IPS-15b (cell line): Measurements from ENCODE around the gene HAL.

Experiments used
- H3K27me3 ChIP-seq: one replicate; pipeline ENCODE4 v1.6.1; 2013; ENCODE audit warnings: low read length; ENCODE audit not compliant: control insufficient read depth, insufficient read depth
- H3K36me3 ChIP-seq: one replicate; pipeline ENCODE4 v1.6.1; 2013; ENCODE audit warnings: low read length; ENCODE audit not compliant: control insufficient read depth, insufficient read depth
- H3K4me1 ChIP-seq: one replicate; pipeline ENCODE4 v1.6.1; 2013; ENCODE audit warnings: mild to moderate bottlenecking, low read length; ENCODE audit not compliant: control insufficient read depth, insufficient read depth
- H3K4me3 ChIP-seq: one replicate; pipeline ENCODE4 v1.5.1; 2013; ENCODE audit warnings: low read depth, low read length
- H3K9ac ChIP-seq: one replicate; pipeline ENCODE4 v1.6.1; 2013; ENCODE audit warnings: low read depth, mild to moderate bottlenecking, low read length
- H3K9me3 ChIP-seq: one replicate; pipeline ENCODE4 v1.6.1; 2013; ENCODE audit warnings: mild to moderate bottlenecking, low read length; ENCODE audit not compliant: control insufficient read depth, insufficient read depth

The HAL gene

GRCh38 chr12:96000858-96001257 is 4.7 kb upstream of the HAL start:
- peaks cover 8% of the 10 kb centered on the region for H3K36me3 ChIP-seq
- H3K9me3 ChIP-seq, result no peaks in the 10 kb centered on the region
- peaks cover 6% of the 10 kb centered on the region for H3K4me1 ChIP-seq
- H3K9ac ChIP-seq, result no peak overlapping the region
- H3K4me3 ChIP-seq, result no peak overlapping the region
- H3K27me3 ChIP-seq, result no peaks in the 10 kb centered on the region

DNA sequence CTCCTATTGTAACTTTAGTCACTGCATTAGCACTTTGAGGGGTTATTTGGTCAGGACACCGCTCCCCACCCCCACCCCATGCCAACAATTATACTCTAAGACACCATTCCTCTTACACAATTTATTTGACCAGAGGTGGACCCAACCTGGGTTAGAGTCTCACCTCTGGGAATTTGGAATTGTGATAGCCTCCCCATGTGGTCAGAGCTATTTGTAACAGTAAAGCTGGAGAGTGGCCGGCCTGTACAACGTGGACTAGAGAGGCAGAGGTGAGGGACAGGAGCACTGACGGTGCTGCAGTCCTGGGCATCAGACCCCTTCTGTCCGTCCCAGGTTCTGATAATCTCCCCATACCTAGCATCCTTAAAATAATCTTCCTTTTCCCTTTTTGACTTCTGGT is 3.3 kb upstream of the HAL start:
- no peak overlapping the region for H3K9ac ChIP-seq
- peaks cover under 1% of the 10 kb centered on the region for H3K36me3 ChIP-seq
- H3K9me3 ChIP-seq, result no peaks in the 10 kb centered on the region
- H3K4me3 ChIP-seq, result no peak overlapping the region
- H3K27me3 ChIP-seq, result no peaks in the 10 kb centered on the region
- H3K4me1 ChIP-seq, result peaks cover 6% of the 10 kb centered on the region

GRCh38 chr12:95998611-95999286 is 2.6 kb upstream of the HAL start:
- no peaks in the 10 kb centered on the region for H3K36me3 ChIP-seq
- peaks cover 6% of the 10 kb centered on the region for H3K4me1 ChIP-seq
- H3K4me3 ChIP-seq, result no peak overlapping the region
- H3K27me3 ChIP-seq, result no peaks in the 10 kb centered on the region
- no peaks in the 10 kb centered on the region for H3K9me3 ChIP-seq
- no peak overlapping the region for H3K9ac ChIP-seq

DNA sequence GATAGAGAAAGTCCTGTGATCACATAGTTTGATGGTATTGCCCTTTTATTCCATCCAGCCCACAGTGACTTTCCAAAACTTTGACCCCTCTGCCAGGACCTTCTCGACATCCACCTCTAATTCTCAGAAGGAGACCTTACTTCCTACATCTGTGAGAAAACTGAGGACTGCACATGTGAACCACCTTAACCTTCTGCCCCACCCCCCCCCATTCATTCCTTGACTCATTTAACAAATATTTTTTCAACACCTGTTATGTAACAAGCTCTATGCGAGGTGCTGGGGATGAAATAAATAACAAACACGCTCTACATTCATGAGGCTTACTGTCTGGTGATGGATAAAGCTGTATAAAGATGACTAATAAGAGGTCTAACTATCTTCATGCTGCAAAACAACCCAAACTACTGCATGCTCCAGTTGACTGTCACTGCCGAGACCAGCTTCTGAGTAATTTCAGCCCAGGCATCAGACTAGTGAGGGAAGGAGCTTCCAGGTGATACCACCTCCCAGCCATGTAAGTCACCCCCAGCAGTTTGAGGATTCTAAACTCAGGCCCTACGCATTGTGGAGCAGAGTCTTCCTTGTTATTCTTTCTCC is 1.9 kb upstream of the HAL start:
- no peak overlapping the region for H3K9ac ChIP-seq
- H3K4me1 ChIP-seq, result peaks cover 6% of the 10 kb centered on the region
- H3K9me3 ChIP-seq, result no peaks in the 10 kb centered on the region
- H3K4me3 ChIP-seq, result no peak overlapping the region
- H3K27me3 ChIP-seq, result no peaks in the 10 kb centered on the region
- H3K36me3 ChIP-seq, result no peaks in the 10 kb centered on the region

DNA sequence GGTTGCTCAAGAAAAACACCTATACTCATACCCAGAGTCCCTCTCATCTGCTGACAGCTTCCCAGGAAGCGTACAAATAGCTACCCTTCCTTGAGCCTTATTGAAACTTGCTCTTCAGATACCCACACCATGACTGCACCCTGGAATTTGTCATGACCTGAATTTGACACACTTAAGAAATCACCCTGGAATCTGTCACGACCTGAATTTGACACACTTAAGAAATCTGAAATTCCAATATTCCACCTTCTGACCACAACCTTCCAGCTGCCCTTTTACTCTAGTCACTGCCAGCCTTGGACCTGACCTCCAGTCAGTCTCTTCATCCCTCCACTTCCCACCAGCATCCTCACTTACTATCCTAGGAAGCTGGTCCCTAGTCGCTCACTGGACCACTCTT is 1.1 kb upstream of the HAL start:
- H3K36me3 ChIP-seq, result no peaks in the 10 kb centered on the region
- no peak overlapping the region for H3K9ac ChIP-seq
- H3K4me3 ChIP-seq, result no peak overlapping the region
- no peaks in the 10 kb centered on the region for H3K9me3 ChIP-seq
- peaks cover 6% of the 10 kb centered on the region for H3K4me1 ChIP-seq
- H3K27me3 ChIP-seq, result no peaks in the 10 kb centered on the region

DNA sequence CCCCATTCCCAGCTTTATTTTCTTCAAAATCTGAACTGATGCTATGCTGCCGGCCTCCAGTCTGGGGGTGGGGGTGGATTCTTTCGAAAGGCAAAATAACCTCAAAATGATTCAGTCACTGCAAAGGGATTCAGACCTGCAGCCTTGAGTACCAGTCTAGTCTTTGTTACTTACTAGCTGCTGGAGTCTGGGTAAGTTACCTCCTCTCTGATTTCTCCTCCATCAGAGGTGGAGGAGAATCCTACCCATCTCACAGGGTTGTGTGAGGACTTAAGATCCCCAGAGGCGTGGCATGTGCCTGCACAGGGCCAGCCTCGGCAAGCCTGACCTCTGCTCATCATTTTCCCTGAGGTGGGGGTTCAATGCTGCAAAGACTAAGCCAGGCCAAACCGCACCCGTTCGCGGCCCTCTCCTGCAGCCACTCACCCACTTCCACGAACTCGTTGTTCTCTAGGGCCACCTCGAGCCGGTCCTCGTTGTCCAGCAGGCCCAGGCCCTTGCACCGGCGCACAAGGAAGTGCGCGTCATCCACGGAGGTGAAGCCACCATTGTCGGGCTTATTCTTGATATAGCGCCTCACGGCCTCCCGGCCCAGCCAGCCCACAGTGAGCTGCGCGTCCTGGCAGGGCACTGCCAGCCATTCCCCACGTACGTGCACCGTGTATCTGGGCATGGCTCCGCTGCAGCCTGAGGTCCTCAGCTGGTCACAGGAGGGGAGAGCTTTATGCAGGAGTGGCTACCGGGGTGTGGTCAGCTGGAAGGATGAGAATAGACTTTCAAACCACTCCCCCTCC is 709 bp downstream of the HAL start:
- Histone ChIP-seq H3K4me3 (no peak overlapping the region), H3K27me3 (no peaks in the 10 kb centered on the region), H3K36me3 (no peaks in the 10 kb centered on the region), H3K9me3 (no peaks in the 10 kb centered on the region), H3K4me1 (peaks cover 6% of the 10 kb centered on the region), H3K9ac (no peak overlapping the region)

DNA sequence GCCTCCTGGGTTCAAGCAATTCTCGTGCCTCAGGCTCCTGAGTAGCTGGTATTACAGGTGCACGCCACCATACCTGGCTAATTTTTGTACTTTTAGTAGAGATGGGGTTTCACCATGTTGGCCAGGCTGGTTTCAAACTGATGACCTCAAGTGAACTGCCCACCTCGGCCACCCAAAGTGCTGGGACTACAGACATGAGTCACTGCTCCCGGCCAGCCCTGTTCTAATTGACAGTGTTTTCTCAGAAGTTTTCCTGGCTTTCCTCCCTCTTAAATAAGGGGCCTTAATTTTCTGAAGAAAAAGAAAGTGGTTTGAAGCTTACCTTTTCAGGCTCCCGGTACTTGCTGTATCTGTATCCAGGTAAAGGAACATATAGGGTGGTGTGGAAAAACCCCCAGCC is 1.7 kb downstream of the HAL start:
- H3K4me1 ChIP-seq, result peaks cover 9% of the 10 kb centered on the region
- no peak overlapping the region for H3K9ac ChIP-seq
- no peaks in the 10 kb centered on the region for H3K27me3 ChIP-seq
- no peaks in the 10 kb centered on the region for H3K36me3 ChIP-seq
- H3K9me3 ChIP-seq, result no peaks in the 10 kb centered on the region
- no peak overlapping the region for H3K4me3 ChIP-seq

GRCh38 chr12:95993907-95994306 is 2.2 kb downstream of the HAL start:
- Histone ChIP-seq H3K9me3 (no peaks in the 10 kb centered on the region), H3K9ac (no peak overlapping the region), H3K27me3 (no peaks in the 10 kb centered on the region), H3K4me1 (peaks cover 9% of the 10 kb centered on the region), H3K4me3 (no peak overlapping the region), H3K36me3 (no peaks in the 10 kb centered on the region)

DNA sequence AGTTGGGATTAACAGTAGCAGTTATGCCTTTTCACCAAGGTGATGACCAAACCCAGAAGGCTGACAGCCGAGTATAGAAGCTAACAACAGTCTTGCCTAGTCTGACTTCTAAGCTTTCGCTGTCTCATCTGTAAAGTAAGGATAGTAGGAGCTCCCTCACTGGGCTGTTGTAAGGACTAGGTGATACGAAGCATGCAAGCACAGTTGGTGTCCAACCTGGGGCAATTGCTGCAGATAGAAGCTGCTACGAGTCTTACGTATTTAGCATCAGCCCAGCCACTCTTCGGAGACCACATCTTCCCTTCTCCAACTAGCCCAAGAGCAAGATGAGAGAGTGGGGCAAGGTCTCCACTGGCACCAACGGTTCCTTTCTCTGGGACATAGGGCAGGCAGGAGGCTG is 6.0 kb downstream of the HAL start:
- Histone ChIP-seq H3K27me3 (no peaks in the 10 kb centered on the region), H3K9me3 (no peaks in the 10 kb centered on the region), H3K9ac (no peak overlapping the region), H3K36me3 (no peaks in the 10 kb centered on the region), H3K4me3 (no peak overlapping the region), H3K4me1 (peaks cover 3% of the 10 kb centered on the region)

GRCh38 chr12:95989504-95990123 is 6.5 kb downstream of the HAL start:
- Histone ChIP-seq H3K9me3 (no peaks in the 10 kb centered on the region), H3K27me3 (no peaks in the 10 kb centered on the region), H3K9ac (no peak overlapping the region), H3K36me3 (no peaks in the 10 kb centered on the region), H3K4me1 (peaks cover 3% of the 10 kb centered on the region), H3K4me3 (no peak overlapping the region)

DNA sequence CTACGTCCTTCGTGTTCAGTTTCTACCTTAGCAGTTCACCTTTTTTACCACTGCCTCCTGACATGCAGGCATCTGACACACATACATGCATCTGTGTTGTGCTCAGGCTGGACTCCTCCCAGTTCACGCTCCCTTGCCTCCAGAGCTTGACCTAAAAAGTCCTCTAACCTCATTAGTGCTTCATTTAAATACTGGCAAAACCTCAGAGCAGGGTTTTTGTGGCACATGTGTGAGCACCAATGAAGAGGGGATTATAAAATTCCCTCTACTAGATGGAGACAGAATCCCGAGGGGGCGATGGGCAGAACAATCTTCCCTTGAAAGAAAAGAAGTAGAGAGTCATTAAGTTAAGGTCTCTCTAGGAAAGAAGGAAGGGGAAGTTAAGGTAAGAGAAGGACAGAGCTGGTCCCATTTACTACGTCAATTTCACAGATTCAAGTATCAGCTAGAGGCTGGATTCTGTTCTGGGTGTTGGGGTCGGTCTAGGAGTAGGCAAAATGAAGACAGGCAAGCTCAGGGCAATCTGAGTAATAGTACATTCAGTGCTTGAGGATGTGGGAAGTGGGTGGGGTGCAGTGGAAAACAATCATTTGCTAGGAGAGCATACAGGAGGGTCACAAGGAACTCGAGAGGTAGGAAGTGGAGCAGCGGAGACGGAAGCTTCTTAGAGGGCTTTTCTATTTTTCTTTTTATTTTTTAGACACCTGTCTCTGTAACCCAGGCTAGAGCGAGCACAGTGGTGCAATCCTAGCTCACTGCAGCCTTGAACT is 7.5 kb downstream of the HAL start:
- Histone ChIP-seq H3K4me1 (peaks cover 3% of the 10 kb centered on the region), H3K9ac (no peak overlapping the region), H3K9me3 (no peaks in the 10 kb centered on the region), H3K4me3 (no peak overlapping the region), H3K36me3 (no peaks in the 10 kb centered on the region), H3K27me3 (no peaks in the 10 kb centered on the region)
